GM18505 (cell line): ENCODE data around the gene TFPT.

Experiments
- ATAC-seq: cut with Tn5 transposase; IDR thresholded peaks from one replicate; pipeline ENCODE4 v1.9.1; 2021; ENCODE audit not compliant: unreplicated experiment
- POLR2A ChIP-seq: IDR thresholded peaks from 4 replicates; pipeline ENCODE4 v1.6.1; 2011; ENCODE audit warnings: borderline replicate concordance; ENCODE audit not compliant: insufficient read depth, insufficient read length; ENCODE audit errors: extremely low read depth

Gene TFPT

GRCh38 chr19:54115109-54116063 is at the start of gene TFPT, which contains the start of gene PRPF31:
TFPT (minus strand) TSS chr19:54115657; CDS start chr19:54115269, 388 bp downstream.
PRPF31 (plus strand) TSS chr19:54115754; CDS start chr19:54118279, 2,525 bp downstream.
- peak; percentile 83 for ATAC-seq
- TF ChIP-seq POLR2A, result peak; percentile 67

- no peak for TF ChIP-seq POLR2A
- ATAC-seq, result no peak
These were observed 49.8 kb upstream of the TFPT start for GRCh38 chr19:54165222-54165621.

GRCh38 chr19:54164369-54165068 is 49.1 kb upstream of the TFPT start:
- no peak for ATAC-seq
- TF ChIP-seq POLR2A, result no peak

- no peak for ATAC-seq
- TF ChIP-seq POLR2A, result no peak
These were observed 47.4 kb upstream of the TFPT start for GRCh38 chr19:54162884-54163283.

GRCh38 chr19:54162241-54162805 is 46.9 kb upstream of the TFPT start:
- ATAC-seq, result no peak

GRCh38 chr19:54160854-54161253 is 45.4 kb upstream of the TFPT start:
- ATAC-seq, result no peak
- no peak for TF ChIP-seq POLR2A

More at GRCh38 chr19:54162241-54162805, 46.9 kb upstream of the TFPT start:
- no peak for TF ChIP-seq POLR2A

GRCh38 chr19:54160182-54160811 is 44.8 kb upstream of the TFPT start:
- ATAC-seq, result peak; percentile 4

GRCh38 chr19:54159352-54160181 is 44.1 kb upstream of the TFPT start, which contains the start of gene LENG1:
LENG1 (minus strand) TSS chr19:54159721; CDS start chr19:54159695, 26 bp downstream.
- ATAC-seq, result peak; percentile 74
- TF ChIP-seq POLR2A, result peak; percentile 92

More at GRCh38 chr19:54160182-54160811, 44.8 kb upstream of the TFPT start:
- TF ChIP-seq POLR2A, result no peak

- ATAC-seq, result no peak
These were observed 43.4 kb upstream of the TFPT start for GRCh38 chr19:54158812-54159351.

GRCh38 chr19:54156953-54157352 is 41.5 kb upstream of the TFPT start:
- no peak for TF ChIP-seq POLR2A
- no peak for ATAC-seq

More at GRCh38 chr19:54158812-54159351, 43.4 kb upstream of the TFPT start:
- TF ChIP-seq POLR2A, result no peak

GRCh38 chr19:54156490-54156889 is 41.0 kb upstream of the TFPT start:
- no peak for TF ChIP-seq POLR2A
- no peak for ATAC-seq

- no peak for ATAC-seq
- no peak for TF ChIP-seq POLR2A
These were observed 40.2 kb upstream of the TFPT start for GRCh38 chr19:54155694-54156093.
